Neuronal stem cell (in vitro differentiated cells): ENCODE data around the gene GZF1.

Experiments
- DNase-seq: peaks from one replicate; pipeline ENCODE4 v3.0.0-alpha.2; 2013; ENCODE audit warnings: low spot score
- H2AFZ ChIP-seq: one replicate; pipeline ENCODE4 v1.6.1; 2013; ENCODE audit warnings: mild to moderate bottlenecking, low read length, inconsistent platforms
- H2AK5ac ChIP-seq: 2 replicates; pipeline ENCODE4 v1.6.1; 2013; ENCODE audit warnings: low read depth, mild to moderate bottlenecking, inconsistent platforms, low read length, moderate library complexity, mixed read lengths
- H2BK120ac ChIP-seq: 2 replicates; pipeline ENCODE4 v1.6.1; 2013; ENCODE audit warnings: low read depth, mild to moderate bottlenecking, inconsistent platforms, low read length, moderate library complexity, mixed read lengths
- H2BK12ac ChIP-seq: one replicate; pipeline ENCODE4 v1.6.1; 2013; ENCODE audit warnings: low read length, inconsistent platforms
- H2BK15ac ChIP-seq: 2 replicates; pipeline ENCODE4 v1.6.1; 2013; ENCODE audit warnings: mild to moderate bottlenecking, low read length, inconsistent platforms, mixed read lengths
- H2BK5ac ChIP-seq: one replicate; pipeline ENCODE4 v1.6.1; 2013; ENCODE audit warnings: inconsistent platforms, mild to moderate bottlenecking, low read length, moderate library complexity
- H3K14ac ChIP-seq: one replicate; pipeline ENCODE4 v1.6.1; 2013; ENCODE audit warnings: low read length, inconsistent platforms
- H3K18ac ChIP-seq: 2 replicates; pipeline ENCODE4 v1.6.1; 2013; ENCODE audit warnings: low read length, inconsistent platforms
- H3K23ac ChIP-seq: 2 replicates; pipeline ENCODE4 v1.6.1; 2013; ENCODE audit warnings: low read depth, mild to moderate bottlenecking, mixed read lengths, low read length, inconsistent platforms; ENCODE audit not compliant: poor library complexity
- H3K27ac ChIP-seq: replicated peaks from 3 replicates; pipeline ENCODE4 v1.5.1; 2013; ENCODE audit warnings: low read length, inconsistent platforms
- H3K27me3 ChIP-seq, 3 experiments: 2 replicates each; pipeline ENCODE4 v1.6.1; 2013; ENCODE audit warnings: low read length in 3 of 3, mild to moderate bottlenecking in 2 of 3, inconsistent platforms in 1 of 3, low read depth in 1 of 3, mixed read lengths in 1 of 3, moderate library complexity in 1 of 3; ENCODE audit not compliant: control insufficient read depth in 3 of 3, insufficient read depth in 3 of 3
- H3K36me3 ChIP-seq, 2 donors: replicated peaks in 1 of 2; 2 replicates each; pipeline ENCODE4 v1.6.1; 2013; ENCODE audit warnings: low read length in 2 of 2; ENCODE audit not compliant: control insufficient read depth in 2 of 2, insufficient read depth in 2 of 2
- H3K4ac ChIP-seq: 2 replicates; pipeline ENCODE4 v1.6.1; 2013; ENCODE audit warnings: inconsistent platforms, mild to moderate bottlenecking, low read length, moderate library complexity
- H3K4me1 ChIP-seq, 2 donors: 1 replicate in 1 of 2; 2 replicates in 1 of 2; pipeline ENCODE4 v1.6.1; 2013; ENCODE audit warnings: low read length in 2 of 2, low read depth in 1 of 2; ENCODE audit not compliant: control insufficient read depth in 2 of 2, insufficient read depth in 1 of 2
- H3K4me2 ChIP-seq: one replicate; pipeline ENCODE4 v1.6.1; 2013; ENCODE audit warnings: mild to moderate bottlenecking, low read length, inconsistent platforms; ENCODE audit not compliant: insufficient read depth, poor library complexity, severe bottlenecking
- H3K4me3 ChIP-seq, 2 donors: 2 replicates each; pipeline ENCODE4 v1.5.1; 2013; ENCODE audit warnings: low read length in 2 of 2, mild to moderate bottlenecking in 2 of 2, inconsistent platforms in 1 of 2, moderate library complexity in 1 of 2
- H3K79me1 ChIP-seq: one replicate; pipeline ENCODE4 v1.6.1; 2013; ENCODE audit warnings: low read depth, mild to moderate bottlenecking, inconsistent platforms, low read length, moderate library complexity
- H3K9ac ChIP-seq: one replicate; pipeline ENCODE4 v1.6.1; 2013; ENCODE audit warnings: mild to moderate bottlenecking, low read depth, low read length, inconsistent platforms; ENCODE audit not compliant: poor library complexity
- H3K9me3 ChIP-seq, 2 donors: replicated peaks in 1 of 2; 2 replicates each; pipeline versions ENCODE3 to v1.6.1; 2013; ENCODE audit warnings: low read length in 2 of 2, mild to moderate bottlenecking in 2 of 2, inconsistent platforms in 1 of 2, low read depth in 1 of 2, mixed read lengths in 1 of 2, moderate library complexity in 1 of 2; ENCODE audit not compliant: control insufficient read depth in 2 of 2, insufficient read depth in 1 of 2
- H4K8ac ChIP-seq: one replicate; pipeline ENCODE4 v1.6.1; 2013; ENCODE audit warnings: low read depth, mild to moderate bottlenecking, inconsistent platforms, low read length, moderate library complexity
- H4K91ac ChIP-seq: one replicate; pipeline ENCODE4 v1.6.1; 2013; ENCODE audit warnings: low read length, low read depth, mild to moderate bottlenecking, inconsistent platforms; ENCODE audit not compliant: poor library complexity
- WGBS, 2 donors: extraction: QIAGEN DNeasy Blood & Tissue Kit; methylation state at CpG; one replicate each; pipeline ENCODE4 v1.1.7; 2013; ENCODE audit warnings: missing lambda C conversion rate in 2 of 2, mixed read lengths in 1 of 2; ENCODE audit not compliant: insufficient read length in 2 of 2, insufficient replicate concordance in 1 of 2; ENCODE audit errors: extremely low coverage in 2 of 2; 5-methylcytosine and 5-hydroxymethylcytosine counted together

Gene GZF1

DNA sequence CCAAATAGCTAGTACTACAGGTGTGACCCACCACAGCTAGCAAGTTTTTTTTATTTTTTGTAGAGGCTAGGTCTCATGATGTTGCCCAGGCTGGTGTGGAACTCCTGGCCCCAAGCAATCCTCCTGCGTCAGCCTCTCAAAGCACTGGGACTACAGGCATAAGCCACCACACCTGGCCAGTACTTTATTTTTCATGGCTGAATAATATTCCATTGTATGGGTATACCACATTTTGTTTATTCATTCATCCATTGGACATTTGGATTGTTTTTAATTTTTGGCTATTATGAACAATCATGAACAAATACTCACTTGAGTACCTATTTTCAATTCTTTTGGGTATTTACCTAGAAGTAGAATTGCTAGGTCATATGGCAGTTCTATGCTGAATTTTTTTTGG lies 18.4 kb upstream of the GZF1 start:
- H3K4me2 ChIP-seq, result no peak overlapping the region
- no peak overlapping the region for H2BK12ac ChIP-seq
- no peak overlapping the region for H2BK15ac ChIP-seq
- WGBS, 2 donors, result no CpG with 5 or more reads among the region's 1 CpG
- no peak overlapping the region for H4K91ac ChIP-seq
- H3K4ac ChIP-seq, result no peak overlapping the region
- DNase-seq, result no peak
- no peak overlapping the region for H4K8ac ChIP-seq
- H3K18ac ChIP-seq, result no peak overlapping the region
- peaks cover 0 to 5% (median 0%) of the 10 kb centered on the region in 3 experiments for H3K27me3 ChIP-seq
- H2BK120ac ChIP-seq, result no peak overlapping the region
- no peak overlapping the region for H2AFZ ChIP-seq
- H2AK5ac ChIP-seq, result no peak overlapping the region
- H3K36me3 ChIP-seq, result no peaks in the 10 kb centered on the region
- no peak overlapping the region for H3K9ac ChIP-seq
- no peak overlapping the region for H3K4me3 ChIP-seq
- no peak overlapping the region for H3K27ac ChIP-seq
- H2BK5ac ChIP-seq, result no peak overlapping the region
- no peaks in the 10 kb centered on the region for H3K79me1 ChIP-seq
- no peak overlapping the region for H3K23ac ChIP-seq
- no peak overlapping the region for H3K14ac ChIP-seq
- no peaks in the 10 kb centered on the region for H3K9me3 ChIP-seq
- no peaks in the 10 kb centered on the region for H3K4me1 ChIP-seq

DNA sequence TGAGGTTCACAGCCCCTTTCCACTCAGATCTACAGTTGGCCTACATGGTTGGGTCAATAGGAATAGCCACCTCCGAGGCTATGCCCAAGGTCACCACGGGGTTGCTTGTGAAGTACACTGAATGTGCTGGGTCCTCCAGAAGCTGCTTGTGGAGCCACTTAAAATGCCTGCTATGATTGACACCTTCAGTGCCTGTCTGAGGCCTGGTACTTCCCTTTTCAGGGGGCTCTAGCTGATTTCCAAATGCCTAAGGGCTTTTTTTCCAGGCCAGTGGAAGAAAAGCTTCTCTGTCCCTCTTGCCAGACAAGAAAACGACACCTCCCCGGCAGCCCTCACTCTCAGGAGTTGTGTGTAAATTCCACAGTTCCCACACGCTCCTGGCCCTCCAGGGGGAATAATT lies 17.6 kb upstream of the GZF1 start:
- no peak overlapping the region for H3K4me3 ChIP-seq
- H2AFZ ChIP-seq, result no peak overlapping the region
- H2BK12ac ChIP-seq, result no peak overlapping the region
- no peak overlapping the region for H3K27ac ChIP-seq
- H3K14ac ChIP-seq, result no peak overlapping the region
- no peak overlapping the region for H4K8ac ChIP-seq
- H3K27me3 ChIP-seq, result peaks cover 0 to 5% (median 0%) of the 10 kb centered on the region in 3 experiments
- no peak overlapping the region for H3K18ac ChIP-seq
- no peaks in the 10 kb centered on the region for H3K9me3 ChIP-seq
- no peak overlapping the region for H2BK5ac ChIP-seq
- H4K91ac ChIP-seq, result no peak overlapping the region
- no peaks in the 10 kb centered on the region for H3K79me1 ChIP-seq
- H3K4me1 ChIP-seq, result peaks cover 0 to 2% of the 10 kb centered on the region in 2 donors
- no peak overlapping the region for H3K23ac ChIP-seq
- H3K4me2 ChIP-seq, result no peak overlapping the region
- H3K9ac ChIP-seq, result no peak overlapping the region
- H2BK15ac ChIP-seq, result no peak overlapping the region
- H3K4ac ChIP-seq, result no peak overlapping the region
- H2BK120ac ChIP-seq, result no peak overlapping the region
- no peak for DNase-seq
- no peaks in the 10 kb centered on the region for H3K36me3 ChIP-seq
- H2AK5ac ChIP-seq, result no peak overlapping the region
- WGBS, 2 donors, result no CpG with 5 or more reads among the region's 5 CpGs

DNA sequence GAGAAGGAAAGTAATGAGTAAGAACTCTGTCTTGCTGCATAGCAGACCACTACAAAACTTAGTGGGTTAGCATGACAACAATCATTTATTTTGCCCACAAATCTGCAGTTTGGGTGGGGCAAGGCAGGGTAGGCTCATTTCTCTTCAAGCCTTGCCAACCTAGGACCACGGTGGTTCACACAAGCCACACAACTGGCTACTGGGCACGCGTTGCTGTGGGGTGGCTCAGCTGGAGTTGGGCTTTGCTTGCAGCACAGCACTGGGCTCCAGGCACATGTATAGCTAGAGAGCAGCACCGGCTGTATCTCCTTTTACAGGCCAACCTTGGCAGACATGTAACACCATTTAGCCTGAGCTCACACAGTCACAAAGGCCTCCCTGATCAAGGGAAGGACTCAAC lies 16.0 kb upstream of the GZF1 start:
- H2BK12ac ChIP-seq, result no peak overlapping the region
- H3K27ac ChIP-seq, result no peak overlapping the region
- H2BK5ac ChIP-seq, result no peak overlapping the region
- H3K27me3 ChIP-seq, result peaks cover 0 to 5% (median 0%) of the 10 kb centered on the region in 3 experiments
- no CpG with 5 or more reads among the region's 4 CpGs for WGBS, 2 donors
- H3K18ac ChIP-seq, result no peak overlapping the region
- peaks cover under 1% of the 10 kb centered on the region for H3K79me1 ChIP-seq
- DNase-seq, result no peak
- no peak overlapping the region for H2AK5ac ChIP-seq
- H4K8ac ChIP-seq, result no peak overlapping the region
- H3K9me3 ChIP-seq, result no peaks in the 10 kb centered on the region
- no peak overlapping the region for H3K14ac ChIP-seq
- no peak overlapping the region for H2AFZ ChIP-seq
- peaks cover 0 to 2% of the 10 kb centered on the region in 2 donors for H3K4me1 ChIP-seq
- no peaks in the 10 kb centered on the region for H3K36me3 ChIP-seq
- H2BK120ac ChIP-seq, result no peak overlapping the region
- peak overlapping the region; percentile 11 for H4K91ac ChIP-seq
- H3K4me2 ChIP-seq, result no peak overlapping the region
- H3K4me3 ChIP-seq, result no peak overlapping the region
- no peak overlapping the region for H3K23ac ChIP-seq
- no peak overlapping the region for H3K4ac ChIP-seq
- no peak overlapping the region for H2BK15ac ChIP-seq
- no peak overlapping the region for H3K9ac ChIP-seq

DNA sequence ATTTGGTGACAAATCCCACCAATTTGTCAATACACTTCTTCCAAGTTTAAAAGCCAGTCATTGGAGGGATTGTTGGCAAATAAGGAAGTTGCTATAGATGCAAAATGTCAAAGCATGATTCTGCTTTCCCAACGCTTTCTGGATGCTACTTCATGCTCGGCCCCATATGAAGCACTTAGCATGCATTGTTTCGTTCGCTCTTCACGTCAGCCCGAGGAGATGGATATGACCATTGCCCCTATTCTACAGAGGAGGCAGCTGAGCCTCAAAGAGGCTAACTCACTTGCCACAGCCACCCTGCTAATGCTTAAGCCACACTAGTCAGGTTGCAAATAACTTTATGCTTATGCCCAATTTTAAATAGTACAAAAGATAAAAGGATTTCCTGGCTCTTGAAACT lies 14.2 kb upstream of the GZF1 start:
- H3K9me3 ChIP-seq, result no peaks in the 10 kb centered on the region
- no peak overlapping the region for H3K18ac ChIP-seq
- H3K27ac ChIP-seq, result no peak overlapping the region
- H2BK12ac ChIP-seq, result no peak overlapping the region
- no peak for DNase-seq
- H3K4me2 ChIP-seq, result no peak overlapping the region
- no peak overlapping the region for H4K91ac ChIP-seq
- H3K27me3 ChIP-seq, result no peaks in the 10 kb centered on the region
- H3K4me3 ChIP-seq, result no peak overlapping the region
- no peak overlapping the region for H3K9ac ChIP-seq
- H2AFZ ChIP-seq, result no peak overlapping the region
- H4K8ac ChIP-seq, result no peak overlapping the region
- H3K79me1 ChIP-seq, result peaks cover 6% of the 10 kb centered on the region
- H3K36me3 ChIP-seq, result peaks cover 0 to 5% of the 10 kb centered on the region in 2 donors
- H2BK15ac ChIP-seq, result no peak overlapping the region
- no peak overlapping the region for H2BK5ac ChIP-seq
- H2AK5ac ChIP-seq, result no peak overlapping the region
- H2BK120ac ChIP-seq, result no peak overlapping the region
- no peak overlapping the region for H3K14ac ChIP-seq
- no peak overlapping the region for H3K4ac ChIP-seq
- WGBS, 2 donors, result no CpG with 5 or more reads among the region's 6 CpGs
- H3K23ac ChIP-seq, result no peak overlapping the region
- H3K4me1 ChIP-seq, result peaks cover 5% of the 10 kb centered on the region in 2 donors
